Measurements from ENCODE around the gene SULF2.

SULF2 gene

GRCh38 chr20:47642624-47643023 is 142.7 kb downstream of the SULF2 start:
- TF ChIP-seq CTCF (IDR thresholded peaks at IDR 0.05; ENCODE audit: low read depth, low read length): no peak
- peaks cover 14% of the 10 kb centered on the region for H3K36me3 ChIP-seq

GRCh38 chr20:47642118-47642517 is 143.2 kb downstream of the SULF2 start:
- Histone ChIP-seq H3K4me3 (ENCODE audit: low read depth, low read length) (no peak overlapping the region), H3K36me3 (peaks cover 10% of the 10 kb centered on the region), H3K4me1 (no peaks in the 10 kb centered on the region), H3K27me3 (no peaks in the 10 kb centered on the region), H3K9me3 (no peaks in the 10 kb centered on the region)
- TF ChIP-seq CTCF (IDR thresholded peaks at IDR 0.05; ENCODE audit: low read depth, low read length): no peak
- DNase-seq: no peak

More at GRCh38 chr20:47642624-47643023, 142.7 kb downstream of the SULF2 start:
- no peaks in the 10 kb centered on the region for H3K9me3 ChIP-seq
- no peaks in the 10 kb centered on the region for H3K27me3 ChIP-seq
- H3K4me1 ChIP-seq: no peaks in the 10 kb centered on the region
- H3K4me3 ChIP-seq (ENCODE audit: low read depth, low read length): no peak overlapping the region
- DNase-seq: no peak

- no peak for DNase-seq
- Histone ChIP-seq H3K27me3 (no peaks in the 10 kb centered on the region), H3K36me3 (peaks cover 19% of the 10 kb centered on the region), H3K4me3 (ENCODE audit: low read depth, low read length) (no peak overlapping the region), H3K9me3 (no peaks in the 10 kb centered on the region), H3K4me1 (no peaks in the 10 kb centered on the region)
- no peak for TF ChIP-seq CTCF (IDR thresholded peaks at IDR 0.05; ENCODE audit: low read depth, low read length)
Observed at GRCh38 chr20:47638851-47639250, 146.4 kb downstream of the SULF2 start.

- H3K9me3 ChIP-seq: no peaks in the 10 kb centered on the region
- DNase-seq: no peak
- TF ChIP-seq CTCF (IDR thresholded peaks at IDR 0.05; ENCODE audit: low read depth, low read length): no peak
- H3K4me1 ChIP-seq: no peaks in the 10 kb centered on the region
- no peaks in the 10 kb centered on the region for H3K27me3 ChIP-seq
- H3K36me3 ChIP-seq: peaks cover 13% of the 10 kb centered on the region
- no peak overlapping the region for H3K4me3 ChIP-seq (ENCODE audit: low read depth, low read length)
Observed at GRCh38 chr20:47635256-47635655, 150.0 kb downstream of the SULF2 start.

- DNase-seq: no peak
- Histone ChIP-seq H3K4me1 (no peaks in the 10 kb centered on the region), H3K9me3 (no peaks in the 10 kb centered on the region), H3K27me3 (no peaks in the 10 kb centered on the region), H3K36me3 (peaks cover 13% of the 10 kb centered on the region), H3K4me3 (ENCODE audit: low read depth, low read length) (no peak overlapping the region)
- TF ChIP-seq CTCF (IDR thresholded peaks at IDR 0.05; ENCODE audit: low read depth, low read length): no peak
Observed at GRCh38 chr20:47631078-47631477, 154.2 kb downstream of the SULF2 start.

- no peak for DNase-seq
- H3K9me3 ChIP-seq: no peaks in the 10 kb centered on the region
- no peaks in the 10 kb centered on the region for H3K4me1 ChIP-seq
- no peak overlapping the region for H3K4me3 ChIP-seq (ENCODE audit: low read depth, low read length)
- no peak for TF ChIP-seq CTCF (IDR thresholded peaks at IDR 0.05; ENCODE audit: low read depth, low read length)
- peaks cover 9% of the 10 kb centered on the region for H3K36me3 ChIP-seq
- H3K27me3 ChIP-seq: no peaks in the 10 kb centered on the region
Observed at GRCh38 chr20:47629907-47630306, 155.4 kb downstream of the SULF2 start.

Data from BE2C (cell line).